HG03575 (cell line): ENCODE data around the gene CFAP46.

Experiments
- ATAC-seq: cut with Tn5 transposase; IDR thresholded peaks from one replicate; pipeline ENCODE4 v1.9.1; 2021; ENCODE audit not compliant: unreplicated experiment, insufficient number of reproducible peaks, low FRiP score; ENCODE audit errors: extremely low read depth

The CFAP46 gene

GRCh38 chr10:132842397-132842796, 100.0 kb downstream of the CFAP46 start:
- ATAC-seq, result no peak

GRCh38 chr10:132841615-132841975, 100.8 kb downstream of the CFAP46 start:
- ATAC-seq, result no peak

GRCh38 chr10:132840698-132841614, 101.4 kb downstream of the CFAP46 start:
- ATAC-seq, result no peak

- no peak for ATAC-seq
These were observed 103.3 kb downstream of the CFAP46 start for GRCh38 chr10:132839061-132839460.

GRCh38 chr10:132838346-132838970, 103.9 kb downstream of the CFAP46 start:
- no peak for ATAC-seq

GRCh38 chr10:132837905-132838304, 104.5 kb downstream of the CFAP46 start:
- no peak for ATAC-seq

- no peak for ATAC-seq
These were observed 105.4 kb downstream of the CFAP46 start for GRCh38 chr10:132836832-132837540.

- ATAC-seq, result no peak
These were observed 106.0 kb downstream of the CFAP46 start for GRCh38 chr10:132836248-132836831.

GRCh38 chr10:132835848-132836233, 106.5 kb downstream of the CFAP46 start:
- no peak for ATAC-seq

- ATAC-seq, result no peak
These were observed 107.2 kb downstream of the CFAP46 start for GRCh38 chr10:132834891-132835847.

GRCh38 chr10:132834311-132834761, 108.0 kb downstream of the CFAP46 start:
- ATAC-seq, result no peak

- no peak for ATAC-seq
These were observed 108.8 kb downstream of the CFAP46 start for GRCh38 chr10:132833421-132834111.

GRCh38 chr10:132832186-132832969, 110.0 kb downstream of the CFAP46 start:
- ATAC-seq, result no peak

GRCh38 chr10:132829403-132829802, 113.0 kb downstream of the CFAP46 start:
- no peak for ATAC-seq

- no peak for ATAC-seq
These were observed 113.7 kb downstream of the CFAP46 start for GRCh38 chr10:132828681-132829080.

- ATAC-seq, result no peak
These were observed 114.4 kb downstream of the CFAP46 start for GRCh38 chr10:132827861-132828539.

- ATAC-seq, result no peak
These were observed 115.0 kb downstream of the CFAP46 start for GRCh38 chr10:132827423-132827789.
